Bronchial epithelial cell (primary cell): ENCODE data around the gene PPM1F. TPM values are rescaled to one million over a fixed set of nuclear protein-coding genes. Genes with fewer than 3 reads are reported as not detected.

Experiments
- DNase-seq: peaks from one replicate; pipeline ENCODE4 v3.0.0-alpha.2; 2010; ENCODE audit warnings: low read depth
- FAIRE-seq: peaks from 2 replicates; lab custom pipeline; 2011; peaks lifted over from hg19 to GRCh38; lab: Jason Lieb, UNC
- H3K27me3 ChIP-seq: 2 replicates; pipeline ENCODE4 v1.5.1; 2011; ENCODE audit warnings: low read length; ENCODE audit not compliant: control insufficient read depth, insufficient read depth
- H3K36me3 ChIP-seq: 2 replicates; pipeline ENCODE4 v1.5.1; 2011; ENCODE audit warnings: low read length; ENCODE audit not compliant: control insufficient read depth, insufficient read depth
- H3K4me3 ChIP-seq: 2 replicates; pipeline ENCODE4 v1.5.1; 2011; ENCODE audit warnings: mild to moderate bottlenecking, low read depth, low read length, control low read depth
- total RNA-seq: library from RNA; depleted of rRNA; stranded (reverse); fragments of >200 nt; gene quantifications from 2 replicates; pipeline ENCODE4 v1.2.1, GENCODE V29; 2014
- TF ChIP-seq, protein P1 (sequence below): IDR thresholded peaks from 2 replicates; pipeline ENCODE4 v1.5.1; 2011; ENCODE audit warnings: mild to moderate bottlenecking, moderate library complexity, low read length, control low read depth, inconsistent platforms; ENCODE audit not compliant: insufficient read depth, severe bottlenecking

PPM1F gene
- total RNA-seq, 1 donor from 2014 or later = 16.1 TPM

DNA sequence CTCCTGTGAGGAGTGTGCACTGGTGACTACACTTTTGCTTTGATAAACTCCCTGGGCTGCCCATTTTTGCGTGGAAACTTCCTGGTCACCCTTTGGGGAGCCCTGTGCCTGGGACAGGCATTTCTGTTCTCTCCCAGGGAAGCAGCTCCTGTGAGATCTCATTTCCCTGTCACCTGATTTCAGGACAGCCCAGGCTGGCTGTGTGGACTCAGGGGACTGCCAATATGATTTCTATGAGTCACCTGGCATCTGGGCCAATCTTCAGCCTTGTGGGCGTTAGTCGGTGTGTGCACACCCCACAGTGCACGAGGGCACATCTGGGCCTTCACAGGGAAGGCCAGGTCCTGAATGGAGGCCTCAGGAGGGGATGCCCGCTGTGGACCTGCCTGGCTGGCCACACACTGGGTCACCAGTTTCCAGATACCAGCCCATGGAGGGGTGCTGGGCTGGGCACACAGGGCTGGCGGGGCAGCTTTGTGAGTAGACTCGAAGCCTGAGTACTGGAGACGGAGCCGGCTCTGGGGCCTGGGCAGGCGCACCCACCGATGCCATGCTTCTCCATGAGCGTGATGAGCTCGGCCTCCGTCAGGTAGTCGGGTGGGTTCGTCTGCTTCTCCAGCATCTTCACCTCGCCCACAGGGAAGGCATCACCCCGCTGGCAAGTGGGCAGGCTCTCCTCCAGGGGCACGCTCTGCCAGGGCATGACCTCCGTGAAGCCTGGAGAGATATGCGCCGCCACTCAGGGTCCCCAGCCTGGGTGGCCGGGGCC, 9.4 kb upstream of the PPM1F start:
- no peak overlapping the region for H3K4me3 ChIP-seq
- H3K36me3 ChIP-seq = peaks cover 30% of the 10 kb centered on the region
- FAIRE-seq (no peak), DNase-seq (peak; percentile 70)
- H3K27me3 ChIP-seq = no peaks in the 10 kb centered on the region
- TF ChIP-seq, protein P1, sequence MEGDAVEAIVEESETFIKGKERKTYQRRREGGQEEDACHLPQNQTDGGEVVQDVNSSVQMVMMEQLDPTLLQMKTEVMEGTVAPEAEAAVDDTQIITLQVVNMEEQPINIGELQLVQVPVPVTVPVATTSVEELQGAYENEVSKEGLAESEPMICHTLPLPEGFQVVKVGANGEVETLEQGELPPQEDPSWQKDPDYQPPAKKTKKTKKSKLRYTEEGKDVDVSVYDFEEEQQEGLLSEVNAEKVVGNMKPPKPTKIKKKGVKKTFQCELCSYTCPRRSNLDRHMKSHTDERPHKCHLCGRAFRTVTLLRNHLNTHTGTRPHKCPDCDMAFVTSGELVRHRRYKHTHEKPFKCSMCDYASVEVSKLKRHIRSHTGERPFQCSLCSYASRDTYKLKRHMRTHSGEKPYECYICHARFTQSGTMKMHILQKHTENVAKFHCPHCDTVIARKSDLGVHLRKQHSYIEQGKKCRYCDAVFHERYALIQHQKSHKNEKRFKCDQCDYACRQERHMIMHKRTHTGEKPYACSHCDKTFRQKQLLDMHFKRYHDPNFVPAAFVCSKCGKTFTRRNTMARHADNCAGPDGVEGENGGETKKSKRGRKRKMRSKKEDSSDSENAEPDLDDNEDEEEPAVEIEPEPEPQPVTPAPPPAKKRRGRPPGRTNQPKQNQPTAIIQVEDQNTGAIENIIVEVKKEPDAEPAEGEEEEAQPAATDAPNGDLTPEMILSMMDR = no peak

- FAIRE-seq (peak; percentile 50), DNase-seq (no peak)
- peaks cover 23% of the 10 kb centered on the region for H3K36me3 ChIP-seq
- H3K4me3 ChIP-seq = no peak overlapping the region
- H3K27me3 ChIP-seq = no peaks in the 10 kb centered on the region
- TF ChIP-seq, protein P1 = no peak
Measured at GRCh38 chr22:21961127-21961867, 8.6 kb upstream of the PPM1F start.

DNA sequence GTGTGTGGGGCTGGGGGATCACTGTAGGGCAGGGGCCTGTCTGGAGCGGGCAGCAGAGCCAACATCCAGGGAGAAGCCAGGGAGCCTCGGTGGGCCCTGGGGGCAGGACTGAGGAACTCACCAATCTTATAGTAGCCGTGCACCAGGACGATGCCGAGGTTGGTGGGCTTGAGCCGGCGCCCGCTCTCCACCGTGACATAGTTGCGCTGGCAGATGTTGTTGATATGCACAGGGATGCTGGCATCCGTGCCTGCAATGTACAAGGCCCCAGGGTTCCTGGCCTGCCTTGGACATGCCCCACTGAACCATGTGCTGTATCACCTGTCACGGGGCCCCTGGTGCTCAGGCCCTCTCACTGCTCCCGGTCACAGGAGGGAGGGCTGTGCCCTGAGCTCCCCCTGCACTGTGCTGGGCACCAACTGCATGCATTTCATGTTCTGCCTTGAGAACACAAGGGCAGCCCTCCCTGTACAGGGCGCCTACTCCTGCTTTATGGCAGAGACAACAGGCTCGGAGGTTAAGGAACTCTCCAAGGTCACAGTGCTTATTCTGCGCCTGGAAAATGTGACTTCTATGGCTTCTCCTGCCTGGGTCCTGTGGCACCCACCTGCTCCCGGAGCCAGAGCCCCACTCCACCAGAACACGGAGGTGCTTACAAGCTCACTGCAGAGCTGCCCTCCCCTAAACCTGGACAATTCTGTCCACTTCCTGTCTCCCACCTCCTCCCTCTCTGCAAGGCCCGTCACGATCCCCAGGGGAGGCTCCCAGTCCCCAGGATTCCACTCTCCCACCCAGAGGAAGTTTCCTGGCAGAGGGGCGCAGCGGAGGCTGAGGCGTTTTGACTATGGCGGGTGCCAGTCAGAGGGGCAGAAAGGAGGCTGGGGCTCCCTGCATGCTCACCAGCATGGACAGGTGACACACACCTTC, 7.8 kb upstream of the PPM1F start:
- H3K36me3 ChIP-seq = peaks cover 23% of the 10 kb centered on the region
- no peak for FAIRE-seq
- TF ChIP-seq, protein P1 = no peak
- DNase-seq = no peak
- H3K4me3 ChIP-seq = no peak overlapping the region
- H3K27me3 ChIP-seq = no peaks in the 10 kb centered on the region

GRCh38 chr22:21959274-21960074, 6.8 kb upstream of the PPM1F start:
- Histone ChIP-seq H3K36me3 (peaks cover 20% of the 10 kb centered on the region), H3K27me3 (no peaks in the 10 kb centered on the region), H3K4me3 (no peak overlapping the region)
- TF ChIP-seq, protein P1 = no peak
- DNase-seq (no peak), FAIRE-seq (no peak)
